GM12801 (cell line): ENCODE results near the gene JARID2.

ENCODE experiments used
- TF ChIP-seq, protein P1 (sequence below): IDR thresholded peaks from one replicate; pipeline ENCODE4 v1.5.1; 2011; ENCODE audit warnings: control low read depth; ENCODE audit not compliant: insufficient read length; ENCODE audit errors: extremely low read depth

Gene JARID2

DNA sequence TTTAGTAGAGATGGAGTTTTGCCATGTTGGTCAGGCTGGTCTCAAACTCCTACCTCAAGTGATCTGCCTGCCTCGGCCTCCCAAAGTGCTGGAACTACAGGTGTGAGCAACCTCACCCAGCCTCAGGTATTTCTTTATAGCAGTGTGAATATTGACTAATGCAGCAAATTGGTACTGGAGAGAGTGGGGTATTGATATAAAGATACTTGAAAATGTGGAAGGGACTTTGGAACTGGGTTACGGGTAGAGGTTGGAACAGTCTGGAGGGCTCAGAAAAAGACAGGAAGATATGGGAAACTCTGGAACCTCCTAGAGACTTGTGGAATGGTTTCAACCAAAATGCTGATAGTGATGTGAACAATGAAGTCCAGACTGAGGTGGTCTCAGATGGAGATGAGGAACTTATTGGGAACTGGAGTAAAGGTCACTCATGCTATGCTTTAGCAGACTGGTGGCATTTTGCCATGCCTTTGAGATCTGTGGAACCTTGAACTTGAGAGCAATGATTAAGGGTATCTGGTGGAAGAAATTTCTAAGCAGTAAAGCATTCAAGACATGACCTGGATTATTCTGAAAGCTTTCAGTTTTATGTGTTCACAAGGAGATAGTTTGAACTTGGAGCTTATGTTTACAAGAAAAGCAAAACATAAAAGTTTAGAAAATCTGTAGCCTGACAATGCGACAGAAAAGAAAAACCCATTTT, 289.8 kb downstream of the JARID2 start:
- TF ChIP-seq, protein P1, sequence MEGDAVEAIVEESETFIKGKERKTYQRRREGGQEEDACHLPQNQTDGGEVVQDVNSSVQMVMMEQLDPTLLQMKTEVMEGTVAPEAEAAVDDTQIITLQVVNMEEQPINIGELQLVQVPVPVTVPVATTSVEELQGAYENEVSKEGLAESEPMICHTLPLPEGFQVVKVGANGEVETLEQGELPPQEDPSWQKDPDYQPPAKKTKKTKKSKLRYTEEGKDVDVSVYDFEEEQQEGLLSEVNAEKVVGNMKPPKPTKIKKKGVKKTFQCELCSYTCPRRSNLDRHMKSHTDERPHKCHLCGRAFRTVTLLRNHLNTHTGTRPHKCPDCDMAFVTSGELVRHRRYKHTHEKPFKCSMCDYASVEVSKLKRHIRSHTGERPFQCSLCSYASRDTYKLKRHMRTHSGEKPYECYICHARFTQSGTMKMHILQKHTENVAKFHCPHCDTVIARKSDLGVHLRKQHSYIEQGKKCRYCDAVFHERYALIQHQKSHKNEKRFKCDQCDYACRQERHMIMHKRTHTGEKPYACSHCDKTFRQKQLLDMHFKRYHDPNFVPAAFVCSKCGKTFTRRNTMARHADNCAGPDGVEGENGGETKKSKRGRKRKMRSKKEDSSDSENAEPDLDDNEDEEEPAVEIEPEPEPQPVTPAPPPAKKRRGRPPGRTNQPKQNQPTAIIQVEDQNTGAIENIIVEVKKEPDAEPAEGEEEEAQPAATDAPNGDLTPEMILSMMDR: no peak

DNA sequence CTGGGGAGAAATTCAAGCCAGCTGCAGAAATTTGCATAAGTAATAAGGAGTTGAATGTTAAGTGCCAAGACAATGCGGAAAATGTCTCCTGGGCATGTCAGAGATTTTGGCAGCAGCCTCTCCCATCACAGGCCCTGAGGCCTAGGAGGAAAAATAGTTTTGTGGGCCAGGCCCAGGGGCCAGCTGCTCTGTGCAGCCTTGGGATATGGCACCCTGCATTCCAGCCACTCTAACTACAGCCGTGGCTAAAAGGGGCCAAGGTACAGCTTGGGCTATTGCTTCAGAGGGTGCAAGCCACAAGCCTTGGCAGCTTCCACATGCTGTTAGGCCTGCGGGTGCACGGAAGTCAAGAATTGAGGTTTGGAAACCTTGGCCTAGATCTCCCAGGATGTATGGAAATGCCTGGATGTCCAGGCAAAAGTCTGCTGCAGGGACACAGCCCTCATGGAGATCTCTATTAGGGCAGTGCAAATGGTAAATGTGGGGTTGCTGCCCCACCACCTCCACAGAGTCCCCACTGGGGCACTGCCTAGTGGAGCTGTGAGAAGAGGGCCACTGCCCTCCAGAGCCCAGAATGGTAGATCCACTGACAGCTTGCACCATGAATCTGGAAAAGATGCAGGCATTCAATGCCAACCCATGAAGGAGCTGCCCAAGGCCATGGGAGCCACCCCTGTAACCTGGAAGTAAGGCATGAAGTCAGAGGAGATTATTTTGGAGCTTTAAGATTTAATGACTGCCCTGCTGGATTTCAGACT, 290.5 kb downstream of the JARID2 start:
- TF ChIP-seq, protein P1: no peak

DNA sequence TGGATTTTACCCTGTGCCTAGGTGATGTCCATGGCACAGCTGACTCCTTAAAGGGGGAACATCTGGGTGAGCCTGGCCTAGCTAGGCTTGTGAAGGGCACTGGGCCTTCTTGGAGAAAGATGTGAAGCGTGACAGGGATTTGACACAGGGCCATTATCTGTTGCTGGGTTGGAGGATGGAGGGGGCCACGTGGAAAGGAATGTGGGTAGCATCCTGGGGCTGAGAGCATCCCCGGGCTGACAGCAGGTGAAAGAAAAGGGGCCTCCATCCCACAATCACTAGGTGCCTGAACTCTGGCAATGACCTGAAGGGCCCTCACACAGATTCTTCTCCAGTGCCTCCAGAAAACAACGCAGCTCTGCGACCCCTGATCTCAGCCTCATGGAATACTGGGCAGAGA, 292.2 kb downstream of the JARID2 start:
- TF ChIP-seq, protein P1: no peak

DNA sequence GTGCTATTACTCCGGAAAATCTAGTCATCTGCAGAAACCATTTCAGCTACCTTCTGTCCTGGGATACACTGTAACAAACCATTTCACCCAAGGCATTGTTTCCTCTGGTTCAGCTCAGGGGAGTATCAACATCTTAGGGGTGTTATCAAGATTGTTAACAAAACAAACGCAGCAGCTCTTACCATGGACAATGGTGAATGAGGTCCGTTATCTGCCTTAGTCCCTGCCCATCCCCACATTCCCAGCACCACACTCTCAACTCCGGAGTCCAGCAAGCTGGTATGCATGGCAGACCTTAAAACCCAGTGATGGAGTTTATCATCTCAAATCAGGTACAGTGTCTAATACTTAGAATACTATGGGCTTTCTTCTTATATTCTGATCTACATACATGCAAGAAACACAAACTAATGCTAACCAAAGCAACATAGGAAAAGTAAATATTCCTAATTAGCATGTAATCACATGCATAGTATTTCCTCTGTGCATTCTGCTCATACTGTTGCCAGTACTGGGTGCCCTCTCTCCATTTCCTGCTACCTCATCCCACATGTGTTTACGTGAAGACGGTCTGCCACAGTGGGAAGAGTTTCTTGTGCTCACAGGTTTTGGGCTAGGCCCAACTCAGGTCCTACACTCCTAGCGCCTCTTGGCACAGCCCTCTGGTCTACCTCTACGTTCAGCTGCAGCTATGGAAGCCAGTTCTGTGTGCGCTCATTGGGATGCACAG, 293.1 kb downstream of the JARID2 start:
- TF ChIP-seq, protein P1: no peak

DNA sequence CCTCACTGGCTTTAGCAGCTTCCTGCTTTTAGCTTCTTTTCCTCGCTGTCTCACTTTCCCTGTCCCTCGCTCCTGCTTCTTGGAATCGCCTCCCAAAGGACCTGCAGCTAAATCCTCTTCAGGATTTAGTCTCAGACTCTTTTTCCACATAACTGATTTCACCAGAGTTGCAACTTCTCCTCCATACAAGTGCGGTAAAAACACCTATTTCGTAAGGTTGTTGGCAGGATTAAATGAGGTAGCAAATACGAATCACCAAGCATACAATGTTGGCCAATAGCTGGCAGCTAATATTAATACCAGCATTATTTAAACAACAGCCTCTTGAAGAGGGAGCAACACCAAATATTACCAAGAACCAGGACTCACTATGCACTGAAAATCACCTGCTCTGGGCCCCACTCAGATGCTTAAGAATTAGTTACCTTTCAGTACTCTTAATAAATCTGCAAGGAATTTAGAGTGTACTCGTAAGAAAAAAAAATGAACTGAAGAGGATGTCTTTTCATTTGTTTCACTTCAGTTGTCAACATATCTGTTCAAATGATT, 293.9 kb downstream of the JARID2 start:
- TF ChIP-seq, protein P1: no peak

DNA sequence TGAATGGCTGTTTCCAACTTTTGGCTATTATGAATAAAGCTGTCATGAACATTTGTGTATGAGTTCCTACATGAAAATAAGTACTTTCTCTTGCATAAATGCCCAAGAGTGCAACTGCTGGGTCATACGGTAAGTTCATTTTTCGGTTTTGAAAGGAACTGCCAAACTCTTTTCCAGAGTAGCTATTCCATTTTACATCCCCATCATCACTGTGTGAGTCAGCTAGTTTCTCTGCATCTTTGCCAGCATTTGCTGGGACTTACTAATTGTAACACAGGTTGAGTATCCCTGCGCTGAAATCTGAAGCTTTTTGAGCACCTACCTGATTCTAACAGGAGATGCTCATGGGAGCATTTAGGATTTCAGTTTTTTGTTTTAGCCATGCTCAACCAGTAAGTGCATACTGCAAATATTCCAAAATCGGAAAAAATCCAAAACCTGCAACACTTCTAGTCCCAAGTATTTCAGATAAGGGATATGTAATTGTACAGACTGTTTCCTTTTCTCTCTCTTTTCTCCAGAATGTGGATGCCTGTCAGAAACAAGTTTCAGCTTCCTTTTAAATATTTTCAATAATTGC, 298.5 kb downstream of the JARID2 start:
- TF ChIP-seq, protein P1: no peak

DNA sequence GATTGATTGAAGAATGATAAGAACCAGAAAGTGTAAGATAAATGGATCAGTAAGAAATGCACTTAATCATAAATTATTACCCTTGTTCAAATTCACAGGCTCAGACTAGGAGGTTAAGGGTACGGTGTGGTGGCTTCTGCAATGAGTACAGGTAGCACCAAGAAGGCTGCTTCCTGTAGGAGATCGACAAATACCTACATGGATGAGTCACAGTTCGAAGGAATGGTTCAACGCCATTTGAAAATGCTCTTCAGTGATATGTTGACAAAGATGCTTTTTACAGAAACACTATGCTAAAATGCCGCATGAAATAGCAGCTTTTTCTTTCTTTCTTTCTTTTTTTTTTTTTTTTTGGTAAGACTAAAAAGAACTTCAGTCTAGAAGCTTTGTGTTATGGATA, 300.7 kb downstream of the JARID2 start:
- TF ChIP-seq, protein P1: no peak
